Measurements from ENCODE around the gene CDH12. TPM values are rescaled to one million over a fixed set of nuclear protein-coding genes. Genes with fewer than 3 reads are reported as not detected.

Gene CDH12
- total RNA-seq, 1 donor from 2014 or later, result 0.11 TPM

DNA sequence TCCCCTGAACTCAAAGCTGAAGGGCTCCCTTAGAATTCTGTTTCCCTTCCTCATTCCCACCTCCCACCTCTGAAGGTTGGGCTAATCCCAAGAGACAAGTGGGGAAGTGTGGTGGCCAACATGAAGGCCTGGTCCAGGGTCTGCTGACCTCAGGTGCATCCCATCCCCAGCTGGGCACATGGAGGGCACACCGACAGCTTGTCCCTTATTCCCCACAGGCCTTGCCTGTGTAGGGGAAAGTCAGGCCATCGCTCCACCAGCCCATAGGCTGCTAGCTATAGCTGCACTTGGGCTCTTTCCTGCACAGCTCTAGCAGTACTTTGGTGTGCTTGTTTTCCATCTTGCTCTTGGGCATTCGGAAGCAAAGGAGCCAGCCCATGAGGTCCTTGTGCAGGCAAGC is 247.7 kb downstream of the CDH12 start:
- no peaks in the 10 kb centered on the region for H3K27me3 ChIP-seq
- H3K27ac ChIP-seq, result no peak overlapping the region
- no peaks in the 10 kb centered on the region for H3K36me3 ChIP-seq
- intact Hi-C loops (cut with DNase I), result no loop called here
- no peak overlapping the region for H3K4me3 ChIP-seq
- TF ChIP-seq, protein P1, sequence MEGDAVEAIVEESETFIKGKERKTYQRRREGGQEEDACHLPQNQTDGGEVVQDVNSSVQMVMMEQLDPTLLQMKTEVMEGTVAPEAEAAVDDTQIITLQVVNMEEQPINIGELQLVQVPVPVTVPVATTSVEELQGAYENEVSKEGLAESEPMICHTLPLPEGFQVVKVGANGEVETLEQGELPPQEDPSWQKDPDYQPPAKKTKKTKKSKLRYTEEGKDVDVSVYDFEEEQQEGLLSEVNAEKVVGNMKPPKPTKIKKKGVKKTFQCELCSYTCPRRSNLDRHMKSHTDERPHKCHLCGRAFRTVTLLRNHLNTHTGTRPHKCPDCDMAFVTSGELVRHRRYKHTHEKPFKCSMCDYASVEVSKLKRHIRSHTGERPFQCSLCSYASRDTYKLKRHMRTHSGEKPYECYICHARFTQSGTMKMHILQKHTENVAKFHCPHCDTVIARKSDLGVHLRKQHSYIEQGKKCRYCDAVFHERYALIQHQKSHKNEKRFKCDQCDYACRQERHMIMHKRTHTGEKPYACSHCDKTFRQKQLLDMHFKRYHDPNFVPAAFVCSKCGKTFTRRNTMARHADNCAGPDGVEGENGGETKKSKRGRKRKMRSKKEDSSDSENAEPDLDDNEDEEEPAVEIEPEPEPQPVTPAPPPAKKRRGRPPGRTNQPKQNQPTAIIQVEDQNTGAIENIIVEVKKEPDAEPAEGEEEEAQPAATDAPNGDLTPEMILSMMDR (IDR thresholded peaks at IDR 0.05), result no peak
- no peak for DNase-seq (ENCODE audit: low spot score in 2 of 2)
- H3K4me1 ChIP-seq, result no peaks in the 10 kb centered on the region
- H3K9me3 ChIP-seq, result no peaks in the 10 kb centered on the region

DNA sequence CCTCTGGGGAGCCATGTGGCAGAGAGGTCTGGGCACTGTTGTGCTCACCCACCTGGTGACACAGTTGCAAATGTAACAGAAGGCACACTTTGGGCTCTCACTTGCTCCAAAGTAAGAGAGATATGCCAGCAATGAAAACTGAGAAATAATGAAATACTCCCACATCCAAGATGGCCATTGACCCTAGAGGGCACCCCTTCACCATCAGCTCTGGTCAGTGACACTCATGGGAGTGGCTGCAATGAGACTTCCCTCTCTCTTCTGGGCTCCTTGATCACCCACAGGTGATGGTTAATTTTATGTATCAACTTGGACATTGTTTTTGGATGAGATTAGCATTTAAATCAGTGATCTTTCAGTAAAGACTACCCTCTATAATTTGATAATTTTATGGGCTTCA is 248.4 kb downstream of the CDH12 start:
- no peaks in the 10 kb centered on the region for H3K4me1 ChIP-seq
- intact Hi-C loops (cut with DNase I), result no loop called here
- no peak overlapping the region for H3K27ac ChIP-seq
- H3K27me3 ChIP-seq, result no peaks in the 10 kb centered on the region
- TF ChIP-seq, protein P1 (IDR thresholded peaks at IDR 0.05), result no peak
- DNase-seq (ENCODE audit: low spot score in 2 of 2), result no peak
- no peaks in the 10 kb centered on the region for H3K9me3 ChIP-seq
- no peaks in the 10 kb centered on the region for H3K36me3 ChIP-seq
- H3K4me3 ChIP-seq, result no peak overlapping the region

DNA sequence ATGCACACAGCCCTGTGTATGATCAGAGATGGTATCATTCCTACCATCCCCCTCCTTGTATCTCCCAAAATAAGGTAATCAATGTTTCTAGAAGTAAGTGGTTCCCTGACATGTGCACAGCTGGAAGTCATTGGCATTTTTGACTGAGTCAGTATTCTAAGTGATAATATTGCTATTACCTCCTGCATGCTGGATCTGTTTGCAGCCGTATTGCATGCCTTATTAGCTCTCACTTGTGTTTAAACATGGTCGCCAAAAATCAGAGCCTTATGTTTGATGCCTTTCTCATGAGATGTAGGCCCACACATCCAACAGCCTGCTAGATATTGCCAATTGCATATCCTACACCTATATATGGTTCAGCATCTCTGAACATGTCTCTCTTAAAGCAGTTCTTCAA is 254.3 kb downstream of the CDH12 start:
- DNase-seq (ENCODE audit: low spot score in 2 of 2), result no peak
- intact Hi-C loops (cut with DNase I), result no loop called here
- Histone ChIP-seq H3K9me3 (no peaks in the 10 kb centered on the region), H3K27me3 (no peaks in the 10 kb centered on the region), H3K4me1 (no peaks in the 10 kb centered on the region), H3K36me3 (no peaks in the 10 kb centered on the region), H3K27ac (no peak overlapping the region), H3K4me3 (no peak overlapping the region)
- TF ChIP-seq, protein P1 (IDR thresholded peaks at IDR 0.05), result no peak

DNA sequence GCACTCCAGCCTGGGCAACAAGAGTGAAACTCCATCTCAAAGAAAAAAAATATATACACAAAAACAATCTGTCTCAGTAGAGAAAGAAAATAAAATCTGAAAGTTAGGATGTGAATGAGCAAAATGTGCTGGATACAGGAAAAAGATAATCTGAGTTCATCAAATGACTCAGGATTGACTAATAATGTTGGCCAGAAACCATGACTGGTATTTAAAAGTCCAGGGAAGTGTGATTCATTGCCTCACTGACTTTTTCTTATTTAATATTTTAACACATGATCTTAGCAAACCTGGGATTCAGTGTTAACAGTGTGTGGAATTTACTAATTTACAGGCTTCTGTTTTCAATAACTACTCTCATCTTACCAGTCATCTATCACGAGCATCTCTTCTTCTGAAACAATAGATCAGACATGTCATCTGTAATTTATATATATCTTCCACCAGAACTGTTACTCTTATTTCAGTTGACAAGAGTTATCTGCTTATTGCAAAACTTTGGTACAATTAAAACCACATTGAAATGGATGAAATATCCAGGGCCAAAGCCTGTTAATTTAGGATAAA is 256.7 kb downstream of the CDH12 start:
- H3K9me3 ChIP-seq, result no peaks in the 10 kb centered on the region
- no peak for DNase-seq (ENCODE audit: low spot score in 2 of 2)
- H3K27me3 ChIP-seq, result no peaks in the 10 kb centered on the region
- H3K27ac ChIP-seq, result no peak overlapping the region
- H3K4me3 ChIP-seq, result no peak overlapping the region
- intact Hi-C loops (cut with DNase I), result no loop called here
- no peaks in the 10 kb centered on the region for H3K4me1 ChIP-seq
- no peaks in the 10 kb centered on the region for H3K36me3 ChIP-seq
- TF ChIP-seq, protein P1 (IDR thresholded peaks at IDR 0.05), result no peak

DNA sequence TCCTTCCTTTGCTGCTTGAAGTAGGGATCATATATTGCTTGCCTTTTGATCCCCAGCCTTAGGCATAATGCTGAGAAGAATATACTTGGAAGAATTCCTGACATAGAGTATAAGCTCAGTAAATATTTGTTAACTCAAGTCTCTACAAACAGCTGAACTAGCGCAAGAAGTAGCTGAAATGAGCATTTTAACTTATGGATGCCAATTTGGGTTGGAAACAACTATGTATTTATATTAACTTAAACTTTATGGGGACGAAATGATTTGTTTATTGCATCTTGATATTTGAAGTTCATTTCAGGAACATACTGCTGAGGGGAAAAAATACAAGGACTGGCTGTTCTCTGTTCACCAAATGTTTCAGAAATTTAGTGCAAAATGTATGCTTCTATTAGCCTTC is 258.7 kb downstream of the CDH12 start:
- Histone ChIP-seq H3K9me3 (no peaks in the 10 kb centered on the region), H3K27ac (no peak overlapping the region), H3K4me1 (no peaks in the 10 kb centered on the region), H3K4me3 (no peak overlapping the region), H3K27me3 (no peaks in the 10 kb centered on the region), H3K36me3 (no peaks in the 10 kb centered on the region)
- TF ChIP-seq, protein P1 (IDR thresholded peaks at IDR 0.05), result no peak
- intact Hi-C loops (cut with DNase I), result no loop called here
- DNase-seq (ENCODE audit: low spot score in 2 of 2), result no peak

DNA sequence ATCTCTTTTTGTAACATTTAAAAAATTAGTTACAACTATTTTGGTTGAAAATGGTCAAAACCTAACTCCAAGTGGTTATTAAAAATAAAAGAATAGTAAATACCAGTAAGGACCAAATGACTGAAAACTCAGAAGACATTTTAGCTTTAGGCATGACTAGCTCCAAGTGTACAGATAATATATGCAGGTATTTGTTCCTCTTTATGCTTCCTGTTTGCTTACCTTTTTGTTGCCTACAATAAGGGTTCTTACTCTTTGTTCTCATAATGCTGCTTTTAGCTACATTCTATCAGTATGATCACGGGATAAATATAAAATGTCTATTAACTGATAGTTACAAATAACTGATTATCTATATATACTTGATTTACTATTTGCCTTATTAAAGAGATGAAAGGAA is 259.6 kb downstream of the CDH12 start:
- Histone ChIP-seq H3K4me1 (no peaks in the 10 kb centered on the region), H3K27ac (no peak overlapping the region), H3K4me3 (no peak overlapping the region), H3K9me3 (no peaks in the 10 kb centered on the region), H3K27me3 (no peaks in the 10 kb centered on the region), H3K36me3 (no peaks in the 10 kb centered on the region)
- no peak for DNase-seq (ENCODE audit: low spot score in 2 of 2)
- TF ChIP-seq, protein P1 (IDR thresholded peaks at IDR 0.05), result no peak
- intact Hi-C loops (cut with DNase I), result no loop called here

All from ascending aorta (tissue), 2 donors.